Measurements from ENCODE around the gene GARIN1A.
"Not testable (repeated sequence)": the region's sequence is repeated elsewhere in the genome, so short reads cannot be mapped to it uniquely, and the experiment has no call there.

GARIN1A gene

GRCh38 chr7:128671992-128672391 is at the start of gene GARIN1A:
TSS of gene GARIN1A (plus strand) at chr7:128672292. CDS start at chr7:128672398, 106 bp downstream.
- DNase-seq: no peak

- DNase-seq: not testable (repeated sequence)
These were observed 45.0 kb upstream of the GARIN1A start for GRCh38 chr7:128627124-128627523.

- DNase-seq: not testable (repeated sequence)
These were observed 38.2 kb upstream of the GARIN1A start for GRCh38 chr7:128633915-128634314.

GRCh38 chr7:128645206-128645605 is 26.9 kb upstream of the GARIN1A start:
- not testable (repeated sequence) for DNase-seq

- not testable (repeated sequence) for DNase-seq
These were observed 26.2 kb upstream of the GARIN1A start for GRCh38 chr7:128645844-128646243.

- not testable (repeated sequence) for DNase-seq
These were observed 25.2 kb upstream of the GARIN1A start for GRCh38 chr7:128646877-128647276.

GRCh38 chr7:128651096-128651495 is 21.0 kb upstream of the GARIN1A start:
- DNase-seq: not testable (repeated sequence)

GRCh38 chr7:128652606-128653005 is 19.5 kb upstream of the GARIN1A start:
- not testable (repeated sequence) for DNase-seq

GRCh38 chr7:128653197-128653596 is 18.9 kb upstream of the GARIN1A start:
- DNase-seq: not testable (repeated sequence)

- not testable (repeated sequence) for DNase-seq
These were observed 18.0 kb upstream of the GARIN1A start for GRCh38 chr7:128654080-128654479.

- DNase-seq: not testable (repeated sequence)
These were observed 17.6 kb upstream of the GARIN1A start for GRCh38 chr7:128654501-128654900.

GRCh38 chr7:128658428-128658827 is 13.7 kb upstream of the GARIN1A start:
- not testable (repeated sequence) for DNase-seq

- no peak for DNase-seq
These were observed 11.5 kb upstream of the GARIN1A start for GRCh38 chr7:128660596-128660995.

- no peak for DNase-seq
These were observed 10.6 kb upstream of the GARIN1A start for GRCh38 chr7:128661446-128661845.

- DNase-seq: no peak
These were observed 10.0 kb upstream of the GARIN1A start for GRCh38 chr7:128662091-128662490.

GRCh38 chr7:128663223-128663622 is 8.9 kb upstream of the GARIN1A start:
- not testable (repeated sequence) for DNase-seq

- DNase-seq: no peak
These were observed 7.0 kb upstream of the GARIN1A start for GRCh38 chr7:128665057-128665456.

GRCh38 chr7:128666200-128666599 is 5.9 kb upstream of the GARIN1A start:
- peak; percentile 6 for DNase-seq

- no peak for DNase-seq
These were observed 930 bp downstream of the GARIN1A start for GRCh38 chr7:128672927-128673517.

- DNase-seq: no peak
These were observed 1.5 kb downstream of the GARIN1A start for GRCh38 chr7:128673571-128673970.

GRCh38 chr7:128676665-128677064 is 4.6 kb downstream of the GARIN1A start:
- no peak for DNase-seq

GRCh38 chr7:128679920-128680319 is 7.8 kb downstream of the GARIN1A start:
- DNase-seq: no peak

GRCh38 chr7:128681794-128682537 is 9.9 kb downstream of the GARIN1A start:
- DNase-seq: no peak

- not testable (repeated sequence) for DNase-seq
These were observed 11.2 kb downstream of the GARIN1A start for GRCh38 chr7:128683270-128683669.
